Mesenchymal stem cell (in vitro differentiated cells and primary cell): ENCODE results near the gene FOXJ3. TPM values are rescaled to one million over a fixed set of nuclear protein-coding genes. Genes with fewer than 3 reads are reported as not detected.
A peak's percentile ranks its signal among the peaks of the same experiment; 100 is the strongest.

Source experiments
- DNase-seq: peaks from one replicate; pipeline ENCODE4 v3.0.0-alpha.2; 2013
- H2AFZ ChIP-seq: one replicate; pipeline ENCODE4 v1.6.1; 2013; ENCODE audit warnings: low read depth, mild to moderate bottlenecking, control low read depth, inconsistent platforms, low read length, moderate library complexity
- H2AK5ac ChIP-seq: 2 replicates; pipeline ENCODE4 v1.6.1; 2013; ENCODE audit warnings: low read length, moderate library complexity, mild to moderate bottlenecking, inconsistent platforms; ENCODE audit not compliant: severe bottlenecking
- H2BK120ac ChIP-seq: one replicate; pipeline ENCODE4 v1.6.1; 2013; ENCODE audit warnings: low read depth, mild to moderate bottlenecking, inconsistent platforms, low read length, moderate library complexity
- H2BK12ac ChIP-seq, 2 experiments: one replicate each; pipeline ENCODE4 v1.6.1; 2013; ENCODE audit warnings: inconsistent platforms in 2 of 2, low read length in 2 of 2, mild to moderate bottlenecking in 2 of 2, moderate library complexity in 2 of 2, control low read depth in 1 of 2
- H2BK15ac ChIP-seq: one replicate; pipeline ENCODE4 v1.6.1; 2013; ENCODE audit warnings: mild to moderate bottlenecking, low read depth, inconsistent platforms; ENCODE audit not compliant: poor library complexity, severe bottlenecking
- H2BK5ac ChIP-seq: 2 replicates; pipeline ENCODE4 v1.6.1; 2013; ENCODE audit warnings: low read depth, mild to moderate bottlenecking, low read length, control low read depth, inconsistent platforms; ENCODE audit not compliant: poor library complexity, severe bottlenecking
- H3K14ac ChIP-seq, 2 experiments: one replicate each; pipeline ENCODE4 v1.6.1; 2013; ENCODE audit warnings: inconsistent platforms in 2 of 2, low read length in 2 of 2, control low read depth in 1 of 2, mild to moderate bottlenecking in 1 of 2, moderate library complexity in 1 of 2
- H3K18ac ChIP-seq, 2 experiments: one replicate each; pipeline ENCODE4 v1.6.1; 2013; ENCODE audit warnings: inconsistent platforms in 2 of 2, low read length in 2 of 2, control low read depth in 1 of 2, low read depth in 1 of 2, mild to moderate bottlenecking in 1 of 2
- H3K23ac ChIP-seq, 2 experiments: one replicate each; pipeline ENCODE4 v1.6.1; 2013; ENCODE audit warnings: inconsistent platforms in 2 of 2, low read length in 2 of 2, mild to moderate bottlenecking in 2 of 2, moderate library complexity in 2 of 2, control low read depth in 1 of 2
- H3K27ac ChIP-seq: 2 replicates; pipeline ENCODE4 v1.5.1; 2013; ENCODE audit warnings: mild to moderate bottlenecking, moderate library complexity, low read length, control low read depth, inconsistent platforms; ENCODE audit not compliant: poor library complexity, severe bottlenecking
- H3K27me3 ChIP-seq, 2 experiments: 2 replicates each; pipeline versions ENCODE4 v1.6.1 to v1.7.0; 2013; ENCODE audit warnings: low read length in 2 of 2, mild to moderate bottlenecking in 2 of 2, moderate library complexity in 2 of 2, control low read depth in 1 of 2, inconsistent platforms in 1 of 2; ENCODE audit not compliant: control insufficient read depth in 1 of 2, insufficient read depth in 1 of 2
- H3K36me3 ChIP-seq, 2 experiments: 2 replicates each; pipeline versions ENCODE4 v1.6.1 to v1.7.0; 2013; ENCODE audit warnings: low read length in 2 of 2, control low read depth in 1 of 2, inconsistent platforms in 1 of 2, low read depth in 1 of 2, mild to moderate bottlenecking in 1 of 2; ENCODE audit not compliant: insufficient read depth in 2 of 2, control insufficient read depth in 1 of 2
- H3K4ac ChIP-seq, 2 experiments: one replicate each; pipeline ENCODE4 v1.6.1; 2013; ENCODE audit warnings: inconsistent platforms in 2 of 2, low read length in 2 of 2, mild to moderate bottlenecking in 2 of 2, moderate library complexity in 2 of 2, control low read depth in 1 of 2, low read depth in 1 of 2
- H3K4me1 ChIP-seq: 2 replicates; pipeline ENCODE4 v1.6.1; 2013; ENCODE audit warnings: low read depth, low read length, control low read depth; ENCODE audit not compliant: control insufficient read depth, insufficient read depth
- H3K4me2 ChIP-seq: 2 replicates; pipeline ENCODE4 v1.6.1; 2013; ENCODE audit warnings: low read length, mild to moderate bottlenecking, inconsistent platforms; ENCODE audit not compliant: poor library complexity, severe bottlenecking
- H3K4me3 ChIP-seq, 2 experiments: 2 replicates each; pipeline versions ENCODE4 v1.5.1 to v1.7.0; 2013; ENCODE audit warnings: low read length in 2 of 2, mild to moderate bottlenecking in 2 of 2, control low read depth in 1 of 2, low read depth in 1 of 2; ENCODE audit not compliant: insufficient read depth in 1 of 2
- H3K79me1 ChIP-seq: replicated peaks from 2 replicates; pipeline ENCODE4 v1.6.1; 2013; ENCODE audit warnings: mild to moderate bottlenecking, control low read depth, low read length, inconsistent platforms; ENCODE audit not compliant: poor library complexity, severe bottlenecking
- H3K9ac ChIP-seq: 2 replicates; pipeline ENCODE4 v1.7.0; 2013; ENCODE audit warnings: mild to moderate bottlenecking, low read length, moderate library complexity
- H3K9me3 ChIP-seq: 2 replicates; pipeline ENCODE4 v1.7.0; 2013; ENCODE audit warnings: mild to moderate bottlenecking, low read length; ENCODE audit not compliant: control insufficient read depth
- H4K8ac ChIP-seq: one replicate; pipeline ENCODE4 v1.6.1; 2013; ENCODE audit warnings: inconsistent platforms, mild to moderate bottlenecking, low read length, moderate library complexity
- H4K91ac ChIP-seq: one replicate; pipeline ENCODE4 v1.6.1; 2013; ENCODE audit warnings: mild to moderate bottlenecking, low read length, inconsistent platforms
- WGBS: methylation state at CpG from one replicate; pipeline ENCODE4 v1.1.7; 2013; ENCODE audit warnings: mixed read lengths; 5-methylcytosine and 5-hydroxymethylcytosine counted together
- polyA plus RNA-seq, 2 experiments: library from polyadenylated mRNA; stranded (reverse); fragments of 200-250 nt; gene quantifications; one replicate each; pipeline ENCODE4 v1.2.3, GENCODE V29; 2013

FOXJ3 gene
- polyA plus RNA-seq (2013, experiment 1 of 2) = 22.6 TPM
- 22.7 TPM for polyA plus RNA-seq (2013, experiment 2 of 2)

GRCh38 chr1:42335050-42335808 lies at the start of gene FOXJ3:
Gene FOXJ3, minus strand, starts transcription at chr1:42335235. Its CDS starts 24,142 bp downstream, at chr1:42311093.
- peak; percentile 93 for DNase-seq
- no peak within 1 kb of the TSS for H2AK5ac ChIP-seq
- H3K23ac ChIP-seq = peak within 1 kb of the TSS in 1 of 2 experiments; percentile 10
- peak within 1 kb of the TSS in 1 of 2 experiments; percentile 31 for H2BK12ac ChIP-seq
- H3K27me3 ChIP-seq = no peaks in the 10 kb centered on the region
- H4K91ac ChIP-seq = peak within 1 kb of the TSS; percentile 81
- peak within 1 kb of the TSS; percentile 83 for H2AFZ ChIP-seq
- H2BK5ac ChIP-seq = peak within 1 kb of the TSS; percentile 73
- H3K36me3 ChIP-seq = no peaks in the 10 kb centered on the region
- peak within 1 kb of the TSS; percentile 91 to 96 for H3K18ac ChIP-seq
- H3K79me1 ChIP-seq = peaks cover 9% of the 10 kb centered on the region
- H3K4me3 ChIP-seq = peak within 1 kb of the TSS; percentile 95 to 96
- H3K27ac ChIP-seq = peak within 1 kb of the TSS; percentile 81
- peak within 1 kb of the TSS; percentile 98 for H2BK15ac ChIP-seq
- peak within 1 kb of the TSS; percentile 97 for H3K9ac ChIP-seq
- WGBS = under 1% methylated on average over 60 of the region's 79 CpGs
- H4K8ac ChIP-seq = peak within 1 kb of the TSS; percentile 94
- H3K4ac ChIP-seq = peak within 1 kb of the TSS; percentile 96
- H3K9me3 ChIP-seq = no peaks in the 10 kb centered on the region
- peaks cover under 1% of the 10 kb centered on the region for H3K4me1 ChIP-seq
- peak within 1 kb of the TSS; percentile 97 for H3K4me2 ChIP-seq
- peak within 1 kb of the TSS; percentile 76 to 91 for H3K14ac ChIP-seq
- peak within 1 kb of the TSS; percentile 86 for H2BK120ac ChIP-seq

GRCh38 chr1:42381280-42381673 lies 46.2 kb upstream of the FOXJ3 start:
- Histone ChIP-seq H3K14ac (no peak overlapping the region), H2AK5ac (no peak overlapping the region), H3K4me1 (peaks cover 10% of the 10 kb centered on the region), H4K91ac (no peak overlapping the region), H3K9me3 (no peaks in the 10 kb centered on the region), H2BK120ac (no peak overlapping the region), H3K27ac (no peak overlapping the region), H3K36me3 (peaks cover 0 to 4% of the 10 kb centered on the region in 2 experiments), H3K9ac (no peak overlapping the region), H3K4me3 (peak overlapping the region; percentile 63 to 72), H2BK15ac (no peak overlapping the region), H3K4me2 (peak overlapping the region; percentile 98), H2BK5ac (no peak overlapping the region), H3K27me3 (peaks cover 39 to 46% of the 10 kb centered on the region in 2 experiments), H3K4ac (no peak overlapping the region), H3K18ac (no peak overlapping the region), H2BK12ac (no peak overlapping the region), H4K8ac (no peak overlapping the region), H3K23ac (no peak overlapping the region), H3K79me1 (no peaks in the 10 kb centered on the region), H2AFZ (no peak overlapping the region)
- no peak for DNase-seq
- 6% methylated on average over 7 of the region's 8 CpGs for WGBS

- Histone ChIP-seq H4K8ac (no peak within 1 kb of the TSS), H3K4me1 (peaks cover 10% of the 10 kb centered on the region), H3K27me3 (peaks cover 39 to 46% of the 10 kb centered on the region in 2 experiments), H3K79me1 (no peaks in the 10 kb centered on the region), H3K4me2 (peak within 1 kb of the TSS; percentile 98), H3K9me3 (no peaks in the 10 kb centered on the region), H2BK120ac (peak within 1 kb of the TSS; percentile 5), H2AK5ac (no peak within 1 kb of the TSS), H4K91ac (no peak within 1 kb of the TSS), H3K36me3 (peaks cover 0 to 4% of the 10 kb centered on the region in 2 experiments), H2BK5ac (no peak within 1 kb of the TSS), H3K4ac (no peak within 1 kb of the TSS), H3K9ac (no peak within 1 kb of the TSS), H2BK12ac (no peak within 1 kb of the TSS), H3K14ac (no peak within 1 kb of the TSS), H3K18ac (peak within 1 kb of the TSS in 1 of 2 experiments; percentile 12), H2BK15ac (no peak within 1 kb of the TSS), H3K23ac (no peak within 1 kb of the TSS), H3K4me3 (peak within 1 kb of the TSS; percentile 63 to 72), H2AFZ (peak within 1 kb of the TSS; percentile 82), H3K27ac (no peak within 1 kb of the TSS)
- WGBS = under 1% methylated on average over 35 of the region's 101 CpGs
- peak; percentile 37 for DNase-seq
Observed at GRCh38 chr1:42380586-42381279, 45.7 kb upstream of the FOXJ3 start, which contains the start of gene RIMKLA. Gene RIMKLA, plus strand, starts transcription at chr1:42380792. Its CDS starts 143 bp downstream, at chr1:42380935.
